Tibial artery (tissue), 4 donors: Measurements from ENCODE around the gene OR52J3.

Source experiments
- DNase-seq, 2 donors: peaks; one replicate each; pipeline ENCODE4 v3.0.0-alpha.2; 2019
- H3K27ac ChIP-seq, 2 donors: fragments of 200-600 bp; sonication (generic) in 1 of 2; 1 replicate in 1 of 2; 2 replicates in 1 of 2; pipeline ENCODE4 v1.5.1; 2018 to 2019; ENCODE audit warnings: mild to moderate bottlenecking in 1 of 2
- H3K27me3 ChIP-seq, 2 donors: fragments of 200-600 bp; sonication (generic) in 1 of 2; one replicate each; pipeline versions ENCODE4 v1.5.1 to v1.6.0; 2016 to 2019
- H3K36me3 ChIP-seq, 3 donors: fragments of 200-600 bp; sonication (generic) in 2 of 3; one replicate each; pipeline ENCODE4 v1.5.1; 2016 to 2019; ENCODE audit warnings: mild to moderate bottlenecking in 2 of 3
- H3K4me1 ChIP-seq, 4 donors: fragments of 200-600 bp; sonication (generic) in 2 of 4; 1 replicate in 3 of 4; 2 replicates in 1 of 4; pipeline ENCODE4 v1.5.1; 2016 to 2019
- H3K4me3 ChIP-seq, 2 donors: fragments of 200-600 bp; sonication (generic) in 1 of 2; 1 replicate in 1 of 2; 2 replicates in 1 of 2; pipeline ENCODE4 v1.5.1; 2018 to 2019; ENCODE audit warnings: mild to moderate bottlenecking in 2 of 2
- H3K9me3 ChIP-seq, 3 donors: fragments of 200-600 bp; sonication (generic) in 1 of 3; one replicate each; pipeline ENCODE4 v1.5.1; 2016 to 2019
- intact Hi-C: fragments of 100-400 bp; cut with DNase I; formaldehyde crosslinking; loops from one replicate; pipeline ENCODE4 v1.15.0; 2023; ENCODE audit warnings: low total_unique reads
- TF ChIP-seq, protein P1 (sequence below), 2 experiments: fragments of 200-600 bp in 1 of 2; fragments of 450-650 bp in 1 of 2; IDR thresholded peaks; one replicate each; pipeline ENCODE4 v1.5.1; 2017 to 2019; ENCODE audit warnings: antibody characterized with exemption in 2 of 2, mild to moderate bottlenecking in 1 of 2, moderate library complexity in 1 of 2

OR52J3 gene

DNA sequence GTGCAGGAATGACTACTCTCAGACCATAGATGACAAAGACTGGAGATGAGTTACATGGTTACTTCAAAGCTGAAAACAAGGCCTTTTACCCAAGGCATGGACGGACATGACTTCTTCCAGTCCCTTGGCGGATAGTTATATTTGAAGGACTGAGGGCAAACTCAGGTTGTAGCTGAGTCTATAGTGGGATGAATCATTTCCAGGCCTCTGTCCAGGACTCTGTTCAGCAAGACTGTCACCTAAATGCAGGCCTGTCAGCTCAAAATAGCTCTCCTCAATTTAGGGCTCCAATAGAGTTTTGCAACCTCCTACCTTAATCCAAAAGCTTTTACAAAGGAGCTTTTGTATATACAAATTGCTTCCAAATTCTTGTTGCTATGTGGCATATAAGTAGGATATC lies 24.3 kb upstream of the OR52J3 start:
- intact Hi-C loops = no loop called here
- no peak for DNase-seq
- Histone ChIP-seq H3K4me3 (no peak overlapping the region), H3K36me3 (no peaks in the 10 kb centered on the region), H3K27ac (no peak overlapping the region), H3K27me3 (no peaks in the 10 kb centered on the region), H3K9me3 (peaks cover 0 to 11% (median 0%) of the 10 kb centered on the region in 3 donors), H3K4me1 (no peaks in the 10 kb centered on the region)
- TF ChIP-seq, protein P1, sequence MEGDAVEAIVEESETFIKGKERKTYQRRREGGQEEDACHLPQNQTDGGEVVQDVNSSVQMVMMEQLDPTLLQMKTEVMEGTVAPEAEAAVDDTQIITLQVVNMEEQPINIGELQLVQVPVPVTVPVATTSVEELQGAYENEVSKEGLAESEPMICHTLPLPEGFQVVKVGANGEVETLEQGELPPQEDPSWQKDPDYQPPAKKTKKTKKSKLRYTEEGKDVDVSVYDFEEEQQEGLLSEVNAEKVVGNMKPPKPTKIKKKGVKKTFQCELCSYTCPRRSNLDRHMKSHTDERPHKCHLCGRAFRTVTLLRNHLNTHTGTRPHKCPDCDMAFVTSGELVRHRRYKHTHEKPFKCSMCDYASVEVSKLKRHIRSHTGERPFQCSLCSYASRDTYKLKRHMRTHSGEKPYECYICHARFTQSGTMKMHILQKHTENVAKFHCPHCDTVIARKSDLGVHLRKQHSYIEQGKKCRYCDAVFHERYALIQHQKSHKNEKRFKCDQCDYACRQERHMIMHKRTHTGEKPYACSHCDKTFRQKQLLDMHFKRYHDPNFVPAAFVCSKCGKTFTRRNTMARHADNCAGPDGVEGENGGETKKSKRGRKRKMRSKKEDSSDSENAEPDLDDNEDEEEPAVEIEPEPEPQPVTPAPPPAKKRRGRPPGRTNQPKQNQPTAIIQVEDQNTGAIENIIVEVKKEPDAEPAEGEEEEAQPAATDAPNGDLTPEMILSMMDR (IDR thresholded peaks at IDR 0.05) = no peak

GRCh38 chr11:5036669-5037068 lies 9.7 kb upstream of the OR52J3 start:
- H3K4me1 ChIP-seq = no peaks in the 10 kb centered on the region
- no peaks in the 10 kb centered on the region for H3K27me3 ChIP-seq
- DNase-seq = no peak
- H3K36me3 ChIP-seq = no peaks in the 10 kb centered on the region
- no peak overlapping the region for H3K4me3 ChIP-seq
- TF ChIP-seq, protein P1 (IDR thresholded peaks at IDR 0.05) = no peak
- intact Hi-C loops = no loop called here
- H3K27ac ChIP-seq = no peak overlapping the region
- H3K9me3 ChIP-seq = no peaks in the 10 kb centered on the region

GRCh38 chr11:5037926-5038325 lies 8.4 kb upstream of the OR52J3 start:
- no peaks in the 10 kb centered on the region for H3K36me3 ChIP-seq
- DNase-seq = no peak
- TF ChIP-seq, protein P1 (IDR thresholded peaks at IDR 0.05) = no peak
- intact Hi-C loops = no loop called here
- no peaks in the 10 kb centered on the region for H3K27me3 ChIP-seq
- no peak overlapping the region for H3K27ac ChIP-seq
- no peak overlapping the region for H3K4me3 ChIP-seq
- no peaks in the 10 kb centered on the region for H3K4me1 ChIP-seq
- H3K9me3 ChIP-seq = no peaks in the 10 kb centered on the region

DNA sequence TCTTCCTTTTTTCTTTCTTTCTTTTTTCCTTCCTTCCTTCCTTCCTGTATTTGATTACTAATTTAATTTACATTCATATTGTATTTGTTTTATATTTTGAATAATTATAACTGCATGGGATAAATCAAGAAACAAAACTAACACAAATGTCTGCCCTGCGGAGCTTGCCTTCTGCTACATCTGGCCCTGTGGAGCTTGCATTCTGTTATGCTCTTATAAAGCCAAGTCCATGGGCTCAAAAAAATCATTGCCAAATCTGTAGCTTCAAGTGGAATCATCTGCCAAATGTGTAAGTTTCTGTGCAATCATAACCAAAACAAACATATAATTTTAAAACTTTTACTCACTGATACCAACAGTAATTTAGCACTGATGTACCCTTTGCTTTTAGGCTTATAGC lies 8.0 kb upstream of the OR52J3 start:
- Histone ChIP-seq H3K27ac (no peak overlapping the region), H3K9me3 (no peaks in the 10 kb centered on the region), H3K4me1 (no peaks in the 10 kb centered on the region), H3K27me3 (no peaks in the 10 kb centered on the region), H3K36me3 (no peaks in the 10 kb centered on the region), H3K4me3 (no peak overlapping the region)
- TF ChIP-seq, protein P1 (IDR thresholded peaks at IDR 0.05) = no peak
- DNase-seq = no peak
- intact Hi-C loops = no loop called here

- no peak for DNase-seq
- intact Hi-C loops = no loop called here
- TF ChIP-seq, protein P1 (IDR thresholded peaks at IDR 0.05) = no peak
- H3K4me3 ChIP-seq = no peak overlapping the region
- H3K9me3 ChIP-seq = no peaks in the 10 kb centered on the region
- H3K27me3 ChIP-seq = no peaks in the 10 kb centered on the region
- H3K4me1 ChIP-seq = no peaks in the 10 kb centered on the region
- no peak overlapping the region for H3K27ac ChIP-seq
- no peaks in the 10 kb centered on the region for H3K36me3 ChIP-seq
Measured at GRCh38 chr11:5040876-5041275, 5.5 kb upstream of the OR52J3 start.

DNA sequence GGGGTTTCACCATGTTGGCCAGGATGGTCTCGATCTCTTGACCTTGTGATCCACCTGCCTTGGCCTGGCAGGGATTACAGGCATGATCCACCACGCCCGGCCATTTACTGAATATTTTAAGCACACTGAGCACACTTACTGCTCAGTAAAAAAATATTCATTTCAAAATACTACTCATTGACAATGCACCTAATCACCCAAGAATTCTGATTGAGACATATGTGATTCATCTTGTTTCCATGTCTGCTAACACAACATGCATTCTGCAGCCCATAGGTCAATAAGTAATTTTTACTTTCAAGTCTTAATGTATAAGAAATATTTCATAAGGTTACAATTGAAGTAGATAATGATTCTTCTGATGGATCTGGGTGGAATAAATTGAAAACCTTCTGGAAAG lies 4.2 kb upstream of the OR52J3 start:
- Histone ChIP-seq H3K27me3 (no peaks in the 10 kb centered on the region), H3K4me1 (no peaks in the 10 kb centered on the region), H3K4me3 (no peak overlapping the region), H3K9me3 (no peaks in the 10 kb centered on the region), H3K27ac (no peak overlapping the region), H3K36me3 (no peaks in the 10 kb centered on the region)
- intact Hi-C loops = no loop called here
- TF ChIP-seq, protein P1 (IDR thresholded peaks at IDR 0.05) = no peak
- DNase-seq = no peak
